Measurements from ENCODE around the gene PRDM4. TPM values are rescaled to one million over a fixed set of nuclear protein-coding genes. Genes with fewer than 3 reads are reported as not detected.
A peak's percentile ranks its signal among the peaks of the same experiment; 100 is the strongest.

Gene PRDM4
- total and polyA plus RNA-seq, 2 of the 13 experiments (the other 11 are each of a cell fraction or from before 2014, with no cell fraction given) = 9.9 to 15.3 TPM

DNA sequence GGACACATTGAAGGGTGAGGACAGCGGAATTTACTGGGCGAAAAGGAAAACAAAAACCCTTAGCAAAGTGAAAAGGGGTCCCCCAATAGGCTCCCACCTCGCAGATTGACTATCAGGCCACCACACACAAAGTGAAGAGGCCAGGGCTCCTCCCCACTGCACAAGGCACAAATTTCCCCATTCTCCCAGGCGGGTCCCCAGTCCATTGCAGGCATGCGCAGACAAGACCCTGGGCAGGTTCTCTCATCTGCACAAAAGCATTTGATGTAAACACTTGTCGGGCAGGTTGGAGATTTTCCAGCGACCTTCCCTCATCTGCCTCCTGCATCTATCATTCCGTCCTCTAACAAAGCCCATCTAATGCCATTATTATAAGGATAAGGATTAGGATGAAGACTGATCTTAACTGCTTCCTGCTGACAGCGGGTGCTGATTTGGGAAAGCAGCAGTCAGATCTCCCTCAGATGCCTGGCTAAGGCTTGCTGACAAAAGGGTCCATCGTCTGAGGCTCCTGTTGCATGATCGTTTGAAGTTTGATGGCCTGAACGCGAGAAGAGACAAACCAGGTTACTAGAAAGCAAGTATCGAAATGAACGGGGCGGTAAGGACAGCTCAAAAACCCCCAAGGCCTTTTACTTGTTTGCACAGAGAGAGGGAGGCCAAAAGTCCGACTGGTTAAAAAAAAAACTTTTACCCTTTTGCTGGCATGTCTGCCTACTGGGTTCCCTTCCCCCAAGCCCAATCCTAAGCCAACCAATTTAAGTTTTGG lies 27.9 kb upstream of the PRDM4 start (continued):
- TF ChIP-seq, protein P1, sequence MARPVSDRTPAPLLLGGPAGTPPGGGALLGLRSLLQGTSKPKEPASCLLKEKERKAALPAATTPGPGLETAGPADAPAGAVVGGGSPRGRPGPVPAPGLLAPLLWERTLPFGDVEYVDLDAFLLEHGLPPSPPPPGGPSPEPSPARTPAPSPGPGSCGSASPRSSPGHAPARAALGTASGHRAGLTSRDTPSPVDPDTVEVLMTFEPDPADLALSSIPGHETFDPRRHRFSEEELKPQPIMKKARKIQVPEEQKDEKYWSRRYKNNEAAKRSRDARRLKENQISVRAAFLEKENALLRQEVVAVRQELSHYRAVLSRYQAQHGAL (CRISPR knock-in tag; IDR thresholded peaks at IDR 0.05; ENCODE audit: not compliant biosample characterization) = no peak
- TF ChIP-seq, protein P2, sequence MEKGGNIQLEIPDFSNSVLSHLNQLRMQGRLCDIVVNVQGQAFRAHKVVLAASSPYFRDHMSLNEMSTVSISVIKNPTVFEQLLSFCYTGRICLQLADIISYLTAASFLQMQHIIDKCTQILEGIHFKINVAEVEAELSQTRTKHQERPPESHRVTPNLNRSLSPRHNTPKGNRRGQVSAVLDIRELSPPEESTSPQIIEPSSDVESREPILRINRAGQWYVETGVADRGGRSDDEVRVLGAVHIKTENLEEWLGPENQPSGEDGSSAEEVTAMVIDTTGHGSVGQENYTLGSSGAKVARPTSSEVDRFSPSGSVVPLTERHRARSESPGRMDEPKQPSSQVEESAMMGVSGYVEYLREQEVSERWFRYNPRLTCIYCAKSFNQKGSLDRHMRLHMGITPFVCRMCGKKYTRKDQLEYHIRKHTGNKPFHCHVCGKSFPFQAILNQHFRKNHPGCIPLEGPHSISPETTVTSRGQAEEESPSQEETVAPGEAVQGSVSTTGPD (CRISPR knock-in tag; IDR thresholded peaks at IDR 0.05) = no peak
- TF ChIP-seq, protein P3, sequence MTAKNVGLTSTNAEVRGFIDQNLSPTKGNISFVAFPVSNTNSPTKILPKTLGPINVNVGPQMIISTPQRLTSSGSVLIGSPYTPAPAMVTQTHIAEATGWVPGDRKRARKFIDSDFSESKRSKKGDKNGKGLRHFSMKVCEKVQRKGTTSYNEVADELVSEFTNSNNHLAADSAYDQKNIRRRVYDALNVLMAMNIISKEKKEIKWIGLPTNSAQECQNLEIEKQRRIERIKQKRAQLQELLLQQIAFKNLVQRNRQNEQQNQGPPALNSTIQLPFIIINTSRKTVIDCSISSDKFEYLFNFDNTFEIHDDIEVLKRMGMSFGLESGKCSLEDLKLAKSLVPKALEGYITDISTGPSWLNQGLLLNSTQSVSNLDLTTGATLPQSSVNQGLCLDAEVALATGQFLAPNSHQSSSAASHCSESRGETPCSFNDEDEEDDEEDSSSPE (CRISPR knock-in tag; IDR thresholded peaks at IDR 0.05) = no peak
- no peak for TF ChIP-seq MYNN (CRISPR knock-in tag; IDR thresholded peaks at IDR 0.05; ENCODE audit: low read depth)
- TF ChIP-seq, protein P4, sequence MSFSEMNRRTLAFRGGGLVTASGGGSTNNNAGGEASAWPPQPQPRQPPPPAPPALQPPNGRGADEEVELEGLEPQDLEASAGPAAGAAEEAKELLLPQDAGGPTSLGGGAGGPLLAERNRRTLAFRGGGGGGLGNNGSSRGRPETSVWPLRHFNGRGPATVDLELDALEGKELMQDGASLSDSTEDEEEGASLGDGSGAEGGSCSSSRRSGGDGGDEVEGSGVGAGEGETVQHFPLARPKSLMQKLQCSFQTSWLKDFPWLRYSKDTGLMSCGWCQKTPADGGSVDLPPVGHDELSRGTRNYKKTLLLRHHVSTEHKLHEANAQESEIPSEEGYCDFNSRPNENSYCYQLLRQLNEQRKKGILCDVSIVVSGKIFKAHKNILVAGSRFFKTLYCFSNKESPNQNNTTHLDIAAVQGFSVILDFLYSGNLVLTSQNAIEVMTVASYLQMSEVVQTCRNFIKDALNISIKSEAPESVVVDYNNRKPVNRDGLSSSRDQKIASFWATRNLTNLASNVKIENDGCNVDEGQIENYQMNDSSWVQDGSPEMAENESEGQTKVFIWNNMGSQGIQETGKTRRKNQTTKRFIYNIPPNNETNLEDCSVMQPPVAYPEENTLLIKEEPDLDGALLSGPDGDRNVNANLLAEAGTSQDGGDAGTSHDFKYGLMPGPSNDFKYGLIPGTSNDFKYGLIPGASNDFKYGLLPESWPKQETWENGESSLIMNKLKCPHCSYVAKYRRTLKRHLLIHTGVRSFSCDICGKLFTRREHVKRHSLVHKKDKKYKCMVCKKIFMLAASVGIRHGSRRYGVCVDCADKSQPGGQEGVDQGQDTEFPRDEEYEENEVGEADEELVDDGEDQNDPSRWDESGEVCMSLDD (CRISPR knock-in tag; IDR thresholded peaks at IDR 0.05; ENCODE audit: borderline replicate concordance) = no peak
- peak; percentile 49; the same call in 1 of the 2 replicates for TF ChIP-seq WIZ (CRISPR knock-in tag; IDR thresholded peaks at IDR 0.05)
- no peak for TF ChIP-seq MATR3 (CRISPR knock-in tag; IDR thresholded peaks at IDR 0.05)
- no peak for TF ChIP-seq FOXP1 (IDR thresholded peaks at IDR 0.05)
- no peak for TF ChIP-seq FOXP1 (CRISPR knock-in tag; IDR thresholded peaks at IDR 0.05)
- TF ChIP-seq NR2C2 (CRISPR knock-in tag; IDR thresholded peaks at IDR 0.05; ENCODE audit: borderline replicate concordance) = no peak
- no peak for TF ChIP-seq TAF1 (CRISPR knock-in tag; IDR thresholded peaks at IDR 0.05)
- TF ChIP-seq, protein P5, sequence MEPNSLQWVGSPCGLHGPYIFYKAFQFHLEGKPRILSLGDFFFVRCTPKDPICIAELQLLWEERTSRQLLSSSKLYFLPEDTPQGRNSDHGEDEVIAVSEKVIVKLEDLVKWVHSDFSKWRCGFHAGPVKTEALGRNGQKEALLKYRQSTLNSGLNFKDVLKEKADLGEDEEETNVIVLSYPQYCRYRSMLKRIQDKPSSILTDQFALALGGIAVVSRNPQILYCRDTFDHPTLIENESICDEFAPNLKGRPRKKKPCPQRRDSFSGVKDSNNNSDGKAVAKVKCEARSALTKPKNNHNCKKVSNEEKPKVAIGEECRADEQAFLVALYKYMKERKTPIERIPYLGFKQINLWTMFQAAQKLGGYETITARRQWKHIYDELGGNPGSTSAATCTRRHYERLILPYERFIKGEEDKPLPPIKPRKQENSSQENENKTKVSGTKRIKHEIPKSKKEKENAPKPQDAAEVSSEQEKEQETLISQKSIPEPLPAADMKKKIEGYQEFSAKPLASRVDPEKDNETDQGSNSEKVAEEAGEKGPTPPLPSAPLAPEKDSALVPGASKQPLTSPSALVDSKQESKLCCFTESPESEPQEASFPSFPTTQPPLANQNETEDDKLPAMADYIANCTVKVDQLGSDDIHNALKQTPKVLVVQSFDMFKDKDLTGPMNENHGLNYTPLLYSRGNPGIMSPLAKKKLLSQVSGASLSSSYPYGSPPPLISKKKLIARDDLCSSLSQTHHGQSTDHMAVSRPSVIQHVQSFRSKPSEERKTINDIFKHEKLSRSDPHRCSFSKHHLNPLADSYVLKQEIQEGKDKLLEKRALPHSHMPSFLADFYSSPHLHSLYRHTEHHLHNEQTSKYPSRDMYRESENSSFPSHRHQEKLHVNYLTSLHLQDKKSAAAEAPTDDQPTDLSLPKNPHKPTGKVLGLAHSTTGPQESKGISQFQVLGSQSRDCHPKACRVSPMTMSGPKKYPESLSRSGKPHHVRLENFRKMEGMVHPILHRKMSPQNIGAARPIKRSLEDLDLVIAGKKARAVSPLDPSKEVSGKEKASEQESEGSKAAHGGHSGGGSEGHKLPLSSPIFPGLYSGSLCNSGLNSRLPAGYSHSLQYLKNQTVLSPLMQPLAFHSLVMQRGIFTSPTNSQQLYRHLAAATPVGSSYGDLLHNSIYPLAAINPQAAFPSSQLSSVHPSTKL (CRISPR knock-in tag; IDR thresholded peaks at IDR 0.05) = peak; percentile 27; the same call in 1 of the 2 replicates
- TF ChIP-seq RBFOX2 (IDR thresholded peaks at IDR 0.05; ENCODE audit: low read depth, low read length) = no peak
- TF ChIP-seq ZNF180 (CRISPR knock-in tag; IDR thresholded peaks at IDR 0.05; ENCODE audit: borderline replicate concordance, low read depth) = no peak
- TF ChIP-seq NCOA2 (CRISPR knock-in tag; IDR thresholded peaks at IDR 0.05) = no peak
- TF ChIP-seq EHMT2 (IDR thresholded peaks at IDR 0.05; ENCODE audit: borderline replicate concordance, low read depth, low read length) = no peak
- TF ChIP-seq ZFP36L1 (CRISPR knock-in tag; IDR thresholded peaks at IDR 0.05) = no peak
- no peak for TF ChIP-seq LCORL (IDR thresholded peaks at IDR 0.05)
- TF ChIP-seq LCORL (CRISPR knock-in tag; IDR thresholded peaks at IDR 0.05) = peak; percentile 56; the same call in 1 of the 2 replicates
- TF ChIP-seq ZNF44 (CRISPR knock-in tag; IDR thresholded peaks at IDR 0.05) = no peak
- no peak for TF ChIP-seq ZNF124 (CRISPR knock-in tag; IDR thresholded peaks at IDR 0.05)
